IMR-90 (cell line): Measurements from ENCODE around the gene GSTK1. TPM values are rescaled to one million over a fixed set of nuclear protein-coding genes. Genes with fewer than 3 reads are reported as not detected.

Experiments
- ATAC-seq: fragments of 200-7000 bp; cut with Tn5 transposase; 2 replicates; pipeline ENCODE4 v1.9.1; 2020; ENCODE audit warnings: low read depth, mild to moderate bottlenecking, moderate library complexity
- BruUV-seq: library from RNA; stranded (reverse); fragments of 400-500 nt; replicated peaks from 2 replicates; lab custom pipeline; 2021; lab: Mats Ljungman, UMichigan
- CTCF ChIA-PET: fragments of 300-600 bp; formaldehyde crosslinking; extraction: SDS; loops from one replicate; lab custom pipeline; 2021; ENCODE audit warnings: antibody characterized with exemption; lab: Yijun Ruan, JAX
- POLR2A ChIA-PET: fragments of 300-600 bp; sonication (Branson Sonifier 250); formaldehyde crosslinking; loops from one replicate; lab custom pipeline; 2022; ENCODE audit warnings: antibody characterized with exemption; ENCODE audit not compliant: unreplicated experiment; lab: Charles Lee
- DNase-seq: peaks from one replicate; pipeline ENCODE4 v3.0.0; 2013
- H2AFZ ChIP-seq: replicated peaks from 2 replicates; pipeline ENCODE3; 2013; ENCODE audit warnings: low read length, mild to moderate bottlenecking; ENCODE audit not compliant: poor library complexity
- H2AK5ac ChIP-seq: 2 replicates; pipeline ENCODE4 v1.6.1; 2013; ENCODE audit warnings: low read depth, low read length, inconsistent platforms
- H2AK9ac ChIP-seq: replicated peaks from 2 replicates; pipeline ENCODE3; 2013; ENCODE audit warnings: mild to moderate bottlenecking, low read depth, low read length, moderate library complexity; ENCODE audit not compliant: poor library complexity
- H2BK120ac ChIP-seq: 2 replicates; pipeline ENCODE4 v1.6.1; 2013; ENCODE audit warnings: low read depth, low read length, inconsistent platforms
- H2BK15ac ChIP-seq: 3 replicates; pipeline ENCODE4 v1.6.1; 2013; ENCODE audit warnings: low read depth, low read length, inconsistent platforms
- H2BK20ac ChIP-seq: 2 replicates; pipeline ENCODE4 v1.6.1; 2013; ENCODE audit warnings: low read depth, mild to moderate bottlenecking, inconsistent platforms, low read length, moderate library complexity
- H2BK5ac ChIP-seq: 2 replicates; pipeline ENCODE4 v1.6.1; 2013; ENCODE audit warnings: mild to moderate bottlenecking, low read depth, low read length, inconsistent platforms; ENCODE audit not compliant: poor library complexity, severe bottlenecking
- H3K14ac ChIP-seq: replicated peaks from 2 replicates; pipeline ENCODE4 v1.6.1; 2013; ENCODE audit warnings: low read depth, low read length, inconsistent platforms
- H3K18ac ChIP-seq: 2 replicates; pipeline ENCODE4 v1.6.1; 2013; ENCODE audit warnings: low read depth, low read length, control low read depth
- H3K23ac ChIP-seq: 2 replicates; pipeline ENCODE4 v1.6.1; 2013; ENCODE audit warnings: low read depth, low read length, inconsistent platforms
- H3K27ac ChIP-seq: 2 replicates; pipeline ENCODE4 v1.5.1; 2013; ENCODE audit warnings: mild to moderate bottlenecking, control low read depth, low read length; ENCODE audit not compliant: insufficient read depth
- H3K27me3 ChIP-seq: 2 replicates; pipeline ENCODE4 v1.6.1; 2013; ENCODE audit warnings: low read length; ENCODE audit not compliant: control insufficient read depth, insufficient read depth
- H3K36me3 ChIP-seq: 2 replicates; pipeline ENCODE4 v1.6.1; 2013; ENCODE audit warnings: low read length, mixed read lengths; ENCODE audit not compliant: control insufficient read depth, insufficient read depth
- H3K4ac ChIP-seq: 2 replicates; pipeline ENCODE4 v1.6.1; 2013; ENCODE audit warnings: low read depth, low read length, inconsistent platforms
- H3K4me1 ChIP-seq: 2 replicates; pipeline ENCODE4 v1.6.1; 2013; ENCODE audit warnings: low read length, mixed read lengths; ENCODE audit not compliant: control insufficient read depth, insufficient read depth
- H3K4me2 ChIP-seq: 2 replicates; pipeline ENCODE4 v1.6.1; 2013; ENCODE audit warnings: low read depth, mild to moderate bottlenecking, control low read depth, low read length, moderate library complexity
- H3K4me3 ChIP-seq: 2 replicates; pipeline ENCODE4 v1.5.1; 2013; ENCODE audit warnings: low read depth, mild to moderate bottlenecking, control low read depth, low read length, moderate library complexity; ENCODE audit not compliant: insufficient read depth
- H3K56ac ChIP-seq: 2 replicates; pipeline ENCODE4 v1.6.1; 2013; ENCODE audit warnings: low read length, inconsistent platforms; ENCODE audit not compliant: insufficient read depth; ENCODE audit errors: extremely low read depth
- H3K79me1 ChIP-seq, 2 experiments: 2 replicates each; pipeline ENCODE4 v1.6.1; 2013; ENCODE audit warnings: low read length in 2 of 2, inconsistent platforms in 1 of 2, low read depth in 1 of 2
- H3K9ac ChIP-seq: 2 replicates; pipeline ENCODE4 v1.6.1; 2013; ENCODE audit warnings: low read depth, low read length, control low read depth
- H3K9me1 ChIP-seq: 2 replicates; pipeline ENCODE4 v1.6.1; 2013; ENCODE audit warnings: low read length, inconsistent platforms; ENCODE audit not compliant: insufficient read depth
- H3K9me3 ChIP-seq: 2 replicates; pipeline ENCODE4 v1.6.1; 2013; ENCODE audit warnings: low read length; ENCODE audit not compliant: control insufficient read depth, insufficient read depth
- H4K20me1 ChIP-seq: 2 replicates; pipeline ENCODE4 v1.6.1; 2013; ENCODE audit warnings: low read length, inconsistent platforms; ENCODE audit not compliant: insufficient read depth
- H4K5ac ChIP-seq: 2 replicates; pipeline ENCODE4 v1.6.1; 2013; ENCODE audit warnings: mild to moderate bottlenecking, low read depth, low read length, control low read depth
- H4K8ac ChIP-seq, 2 experiments: 2 replicates each; pipeline ENCODE4 v1.6.1; 2013; ENCODE audit warnings: low read depth in 2 of 2, low read length in 2 of 2, control low read depth in 1 of 2, inconsistent platforms in 1 of 2
- H4K91ac ChIP-seq: 2 replicates; pipeline ENCODE4 v1.6.1; 2013; ENCODE audit warnings: low read depth, low read length, inconsistent platforms; ENCODE audit not compliant: insufficient read depth
- BHLHE40 ChIP-seq: fragments of 150-350 bp; IDR thresholded peaks from 2 replicates; pipeline ENCODE4 v1.6.1; 2016; ENCODE audit warnings: mild to moderate bottlenecking, low read depth, low read length
- CEBPB ChIP-seq: IDR thresholded peaks from 2 replicates; pipeline ENCODE4 v1.6.1; 2012; ENCODE audit warnings: low read depth, low read length, improper control_type of control experiment
- CHD1 ChIP-seq: IDR thresholded peaks from 2 replicates; pipeline ENCODE4 v1.6.1; 2012; ENCODE audit warnings: low read depth, low read length, improper control_type of control experiment
- MAFK ChIP-seq: IDR thresholded peaks from 2 replicates; pipeline ENCODE4 v1.6.1; 2012; ENCODE audit warnings: low read depth, low read length, improper control_type of control experiment
- MAZ ChIP-seq: IDR thresholded peaks from 2 replicates; pipeline ENCODE4 v1.6.1; 2012; ENCODE audit warnings: low read depth, mild to moderate bottlenecking, low read length, improper control_type of control experiment, moderate library complexity, borderline replicate concordance
- MXI1 ChIP-seq: IDR thresholded peaks from 2 replicates; pipeline ENCODE4 v1.6.1; 2012; ENCODE audit warnings: low read depth, mild to moderate bottlenecking, low read length, moderate library complexity, borderline replicate concordance
- NFE2L2 ChIP-seq: fragments of 150-350 bp; IDR thresholded peaks from 2 replicates; pipeline ENCODE4 v1.6.1; 2016; ENCODE audit warnings: low read depth, mild to moderate bottlenecking, low read length
- POLR2A ChIP-seq: IDR thresholded peaks from 2 replicates; pipeline ENCODE4 v1.6.1; 2012; ENCODE audit warnings: mild to moderate bottlenecking, low read depth, low read length
- RAD21 ChIP-seq: IDR thresholded peaks from 2 replicates; pipeline ENCODE4 v1.6.1; 2012; ENCODE audit warnings: low read length, improper control_type of control experiment
- RCOR1 ChIP-seq: IDR thresholded peaks from 2 replicates; pipeline ENCODE4 v1.6.1; 2012; ENCODE audit warnings: mild to moderate bottlenecking, low read length, improper control_type of control experiment; ENCODE audit not compliant: insufficient replicate concordance
- RFX5 ChIP-seq: IDR thresholded peaks from 2 replicates; pipeline ENCODE4 v1.8.0; 2012; ENCODE audit warnings: low read depth, mild to moderate bottlenecking, low read length, moderate library complexity
- SMC3 ChIP-seq: fragments of 150-350 bp; IDR thresholded peaks from 2 replicates; pipeline ENCODE4 v1.6.1; 2016; ENCODE audit warnings: low read depth, mild to moderate bottlenecking, antibody characterized with exemption, low read length, moderate library complexity
- WGBS, 2 experiments: methylation state at CpG; one replicate each; pipeline versions ENCODE4 v1.1.5 to v1.1.7; 2013; ENCODE audit warnings: missing lambda C conversion rate in 2 of 2; ENCODE audit not compliant: insufficient read length in 1 of 2; ENCODE audit errors: extremely low coverage in 2 of 2; 5-methylcytosine and 5-hydroxymethylcytosine counted together
- dilution Hi-C: fragments of 300-500 bp; cut with HindIII; formaldehyde crosslinking; loops from one replicate; pipeline ENCODE4 v1.14.3; 2018; ENCODE audit warnings: low sequenced_read_pairs; ENCODE audit not compliant: unreplicated experiment
- in situ Hi-C: fragments of 300-500 bp; cut with MboI; formaldehyde crosslinking; loops from 3 replicates; pipeline ENCODE4 v1.14.3; 2019; ENCODE audit warnings: low sequenced_read_pairs, inconsistent platforms, mixed read lengths
- intact Hi-C: fragments of 100-400 bp; cut with micrococcal nuclease; formaldehyde crosslinking; loops from 2 replicates; pipeline ENCODE4 v1.10.0; 2022
- polyA plus RNA-seq, 3 experiments: library from polyadenylated mRNA; depleted of rRNA; stranded (reverse); fragments of >200 nt; gene quantifications; 2 replicates each; pipeline ENCODE4 v1.2.3, GENCODE V29; 2012; ENCODE audit warnings: low replicate concordance in 1 of 3
- total RNA-seq: library from RNA; depleted of rRNA; stranded (reverse); fragments of >200 nt; gene quantifications from 2 replicates; pipeline ENCODE4 v1.2.3, GENCODE V29; 2012
- TF ChIP-seq, protein P1 (sequence below): conservative IDR thresholded peaks from 2 replicates; pipeline ENCODE4 v1.5.1; 2012; ENCODE audit warnings: mild to moderate bottlenecking, low read depth, low read length, improper control_type of control experiment
- TF ChIP-seq, protein P2 (sequence below): fragments of 150-350 bp; IDR thresholded peaks from 2 replicates; pipeline ENCODE4 v1.6.1; 2016; ENCODE audit warnings: low read depth, mild to moderate bottlenecking, low read length, moderate library complexity, borderline replicate concordance
- TF ChIP-seq, protein P3 (sequence below): fragments of 150-350 bp; IDR thresholded peaks from 2 replicates; pipeline ENCODE4 v1.6.1; 2017; ENCODE audit warnings: mild to moderate bottlenecking, antibody characterized with exemption, low read length, low read depth

The GSTK1 gene
- total and polyA plus RNA-seq, 2 of the 4 experiments (the other 2 are of a cell fraction) = 64.9 to 111 TPM

DNA sequence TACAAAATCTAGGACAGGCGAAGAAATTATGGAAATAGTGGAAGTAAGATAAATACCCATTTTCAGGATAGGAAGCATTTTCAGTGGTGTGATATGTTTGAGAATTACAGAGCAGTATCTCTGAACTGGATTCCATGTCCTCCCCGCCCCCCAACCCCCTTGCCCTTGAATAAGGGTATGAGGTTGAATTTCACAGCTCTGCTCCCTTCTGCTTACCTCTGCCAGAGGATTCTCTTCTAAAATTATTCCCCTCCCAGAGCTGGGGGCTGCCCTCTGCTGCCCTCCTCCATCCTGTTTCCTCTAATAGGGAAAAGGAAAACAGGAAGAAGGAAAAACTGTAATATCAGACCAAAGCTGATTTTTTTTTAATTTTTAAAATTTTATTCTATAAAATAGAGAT is 45.4 kb downstream of the GSTK1 start:
- Histone ChIP-seq H4K20me1 (no peaks in the 10 kb centered on the region), H3K14ac (no peak overlapping the region), H3K56ac (no peak overlapping the region), H3K23ac (no peak overlapping the region), H3K9me3 (no peaks in the 10 kb centered on the region), H2BK20ac (no peak overlapping the region), H3K4me3 (no peak overlapping the region), H4K5ac (no peak overlapping the region), H3K9ac (no peak overlapping the region), H2BK5ac (no peak overlapping the region), H3K27me3 (no peaks in the 10 kb centered on the region), H2AK5ac (no peak overlapping the region), H4K8ac (no peak overlapping the region), H3K27ac (no peak overlapping the region), H3K4me1 (no peaks in the 10 kb centered on the region), H3K18ac (no peak overlapping the region), H2AK9ac (no peak overlapping the region), H2AFZ (no peak overlapping the region), H3K4me2 (no peak overlapping the region), H3K9me1 (no peaks in the 10 kb centered on the region), H3K79me1 (peaks cover 7 to 11% of the 10 kb centered on the region in 2 experiments; a peak in 3 of 4 replicates), H2BK120ac (no peak overlapping the region), H2BK15ac (no peak overlapping the region), H3K36me3 (peaks cover 27% of the 10 kb centered on the region), H3K4ac (no peak overlapping the region), H4K91ac (no peak overlapping the region)
- dilution Hi-C loops (no loop called here), intact Hi-C loops (no loop called here), in situ Hi-C loops (no loop called here)
- POLR2A ChIA-PET = no interaction called here
- CTCF ChIA-PET = interaction anchor here (2.0 kb wide), 1 partner anchor 68 kb away, joined by 4 read pairs; no protein-coding TSS in a partner anchor
- no peak for TF ChIP-seq NFE2L2
- TF ChIP-seq SMC3 = no peak
- no peak for TF ChIP-seq CHD1
- no peak for TF ChIP-seq RCOR1
- no peak for TF ChIP-seq MAFK
- TF ChIP-seq MAZ = no peak
- TF ChIP-seq, protein P1, sequence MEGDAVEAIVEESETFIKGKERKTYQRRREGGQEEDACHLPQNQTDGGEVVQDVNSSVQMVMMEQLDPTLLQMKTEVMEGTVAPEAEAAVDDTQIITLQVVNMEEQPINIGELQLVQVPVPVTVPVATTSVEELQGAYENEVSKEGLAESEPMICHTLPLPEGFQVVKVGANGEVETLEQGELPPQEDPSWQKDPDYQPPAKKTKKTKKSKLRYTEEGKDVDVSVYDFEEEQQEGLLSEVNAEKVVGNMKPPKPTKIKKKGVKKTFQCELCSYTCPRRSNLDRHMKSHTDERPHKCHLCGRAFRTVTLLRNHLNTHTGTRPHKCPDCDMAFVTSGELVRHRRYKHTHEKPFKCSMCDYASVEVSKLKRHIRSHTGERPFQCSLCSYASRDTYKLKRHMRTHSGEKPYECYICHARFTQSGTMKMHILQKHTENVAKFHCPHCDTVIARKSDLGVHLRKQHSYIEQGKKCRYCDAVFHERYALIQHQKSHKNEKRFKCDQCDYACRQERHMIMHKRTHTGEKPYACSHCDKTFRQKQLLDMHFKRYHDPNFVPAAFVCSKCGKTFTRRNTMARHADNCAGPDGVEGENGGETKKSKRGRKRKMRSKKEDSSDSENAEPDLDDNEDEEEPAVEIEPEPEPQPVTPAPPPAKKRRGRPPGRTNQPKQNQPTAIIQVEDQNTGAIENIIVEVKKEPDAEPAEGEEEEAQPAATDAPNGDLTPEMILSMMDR = no peak
- no peak for TF ChIP-seq POLR2A
- TF ChIP-seq, protein P2, sequence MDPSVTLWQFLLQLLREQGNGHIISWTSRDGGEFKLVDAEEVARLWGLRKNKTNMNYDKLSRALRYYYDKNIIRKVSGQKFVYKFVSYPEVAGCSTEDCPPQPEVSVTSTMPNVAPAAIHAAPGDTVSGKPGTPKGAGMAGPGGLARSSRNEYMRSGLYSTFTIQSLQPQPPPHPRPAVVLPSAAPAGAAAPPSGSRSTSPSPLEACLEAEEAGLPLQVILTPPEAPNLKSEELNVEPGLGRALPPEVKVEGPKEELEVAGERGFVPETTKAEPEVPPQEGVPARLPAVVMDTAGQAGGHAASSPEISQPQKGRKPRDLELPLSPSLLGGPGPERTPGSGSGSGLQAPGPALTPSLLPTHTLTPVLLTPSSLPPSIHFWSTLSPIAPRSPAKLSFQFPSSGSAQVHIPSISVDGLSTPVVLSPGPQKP = no peak
- no peak for TF ChIP-seq RFX5
- TF ChIP-seq, protein P3, sequence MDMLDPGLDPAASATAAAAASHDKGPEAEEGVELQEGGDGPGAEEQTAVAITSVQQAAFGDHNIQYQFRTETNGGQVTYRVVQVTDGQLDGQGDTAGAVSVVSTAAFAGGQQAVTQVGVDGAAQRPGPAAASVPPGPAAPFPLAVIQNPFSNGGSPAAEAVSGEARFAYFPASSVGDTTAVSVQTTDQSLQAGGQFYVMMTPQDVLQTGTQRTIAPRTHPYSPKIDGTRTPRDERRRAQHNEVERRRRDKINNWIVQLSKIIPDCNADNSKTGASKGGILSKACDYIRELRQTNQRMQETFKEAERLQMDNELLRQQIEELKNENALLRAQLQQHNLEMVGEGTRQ = no peak
- no peak for TF ChIP-seq MXI1
- TF ChIP-seq CEBPB = no peak
- no peak for TF ChIP-seq RAD21
- TF ChIP-seq BHLHE40 = no peak
- ATAC-seq (no peak), DNase-seq (no peak)
- BruUV-seq = no TSS peak
- WGBS, 2 experiments = no CpG with 5 or more reads among the region's 2 CpGs
